IPS-NIHi7 (cell line): ENCODE measurements around the gene MYD88.

Experiments
- DNase-seq: peaks from one replicate; pipeline ENCODE4 v3.0.0; 2012; ENCODE audit warnings: mixed read lengths; ENCODE audit errors: extremely low spot score

Gene MYD88

DNA sequence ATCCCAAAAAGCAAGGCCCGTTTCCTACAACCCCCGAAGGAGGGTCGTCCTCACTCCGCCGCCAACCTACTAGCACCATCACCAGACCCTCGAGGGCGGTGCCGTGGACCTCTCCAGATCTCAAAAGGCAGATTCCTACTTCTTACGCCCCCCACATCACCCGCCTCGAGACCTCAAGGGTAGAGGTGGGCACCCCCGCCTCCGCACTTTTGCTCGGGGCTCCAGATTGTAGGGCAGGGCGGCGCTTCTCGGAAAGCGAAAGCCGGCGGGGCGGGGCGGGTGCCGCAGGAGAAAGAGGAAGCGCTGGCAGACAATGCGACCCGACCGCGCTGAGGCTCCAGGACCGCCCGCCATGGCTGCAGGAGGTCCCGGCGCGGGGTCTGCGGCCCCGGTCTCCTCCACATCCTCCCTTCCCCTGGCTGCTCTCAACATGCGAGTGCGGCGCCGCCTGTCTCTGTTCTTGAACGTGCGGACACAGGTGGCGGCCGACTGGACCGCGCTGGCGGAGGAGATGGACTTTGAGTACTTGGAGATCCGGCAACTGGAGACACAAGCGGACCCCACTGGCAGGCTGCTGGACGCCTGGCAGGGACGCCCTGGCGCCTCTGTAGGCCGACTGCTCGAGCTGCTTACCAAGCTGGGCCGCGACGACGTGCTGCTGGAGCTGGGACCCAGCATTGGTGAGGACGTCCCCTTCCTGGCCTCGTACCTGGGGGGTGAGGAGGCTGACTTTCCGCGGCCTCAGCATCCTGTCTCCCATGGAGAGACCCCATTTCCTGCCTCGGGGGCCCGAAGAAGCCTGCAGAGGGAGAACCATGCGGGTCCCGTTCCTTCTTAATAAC is at the start of gene MYD88:
MYD88 (plus strand) TSS at position 313 of the 842 bp plus-strand sequence; CDS start at position 353, 40 bp downstream.
- DNase-seq = peak; percentile 69

DNA sequence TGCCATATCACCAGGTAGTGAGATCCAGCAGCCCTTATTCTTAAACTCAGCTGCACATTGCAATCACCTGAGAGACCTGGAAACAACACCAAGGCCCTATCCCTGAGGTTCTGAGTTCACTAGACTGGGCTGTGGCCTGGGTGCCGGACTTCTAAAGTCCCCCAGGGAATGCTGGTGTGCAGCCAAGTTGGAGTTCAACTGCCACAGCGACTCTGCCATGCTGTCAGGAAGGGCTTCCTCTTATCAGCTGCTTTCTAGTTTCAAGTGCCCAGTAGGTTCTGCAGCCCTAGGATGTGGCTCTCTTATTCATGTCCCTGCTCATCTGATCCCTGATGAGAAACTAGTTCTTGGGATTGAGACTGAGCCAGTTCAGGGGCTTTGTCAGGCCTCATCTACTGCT is 49.3 kb upstream of the MYD88 start:
- DNase-seq = no peak

DNA sequence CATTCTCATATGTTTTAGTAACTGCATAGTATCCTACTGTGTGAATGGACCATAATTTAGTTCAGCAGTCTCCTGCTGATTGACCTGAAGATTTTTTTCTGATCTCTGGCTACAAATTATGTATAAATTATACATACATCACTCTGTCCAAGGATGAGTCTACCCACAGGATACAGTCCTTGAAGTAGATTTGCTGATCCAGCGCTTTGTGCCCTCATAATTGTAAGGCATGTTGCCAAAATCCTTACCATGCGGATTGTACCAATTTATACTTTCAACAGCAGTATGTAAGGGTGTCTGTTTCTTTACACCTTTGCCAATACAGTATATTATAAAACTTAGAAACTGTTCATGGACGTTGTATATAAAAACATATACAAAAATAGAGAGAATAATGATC is 48.0 kb upstream of the MYD88 start:
- no peak for DNase-seq

DNA sequence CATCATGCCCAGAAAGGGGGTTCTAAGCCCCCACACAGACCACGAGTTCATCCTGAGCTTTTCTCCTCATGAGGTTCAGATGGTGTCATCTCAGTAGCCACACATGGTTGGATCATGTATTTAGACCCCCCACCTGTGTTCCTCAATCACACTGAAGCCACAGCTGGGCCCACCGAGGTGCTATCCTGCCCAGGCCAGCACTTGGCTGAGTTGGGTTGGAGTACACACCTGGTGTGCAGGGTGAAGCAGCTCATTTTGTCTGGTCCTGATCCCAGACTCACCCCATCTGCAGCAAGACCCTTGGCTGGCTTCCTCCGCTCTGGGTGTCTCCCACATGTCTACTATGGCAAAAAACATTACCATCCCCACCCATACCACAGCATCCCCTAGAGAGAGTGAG is 43.5 kb upstream of the MYD88 start:
- no peak for DNase-seq

DNA sequence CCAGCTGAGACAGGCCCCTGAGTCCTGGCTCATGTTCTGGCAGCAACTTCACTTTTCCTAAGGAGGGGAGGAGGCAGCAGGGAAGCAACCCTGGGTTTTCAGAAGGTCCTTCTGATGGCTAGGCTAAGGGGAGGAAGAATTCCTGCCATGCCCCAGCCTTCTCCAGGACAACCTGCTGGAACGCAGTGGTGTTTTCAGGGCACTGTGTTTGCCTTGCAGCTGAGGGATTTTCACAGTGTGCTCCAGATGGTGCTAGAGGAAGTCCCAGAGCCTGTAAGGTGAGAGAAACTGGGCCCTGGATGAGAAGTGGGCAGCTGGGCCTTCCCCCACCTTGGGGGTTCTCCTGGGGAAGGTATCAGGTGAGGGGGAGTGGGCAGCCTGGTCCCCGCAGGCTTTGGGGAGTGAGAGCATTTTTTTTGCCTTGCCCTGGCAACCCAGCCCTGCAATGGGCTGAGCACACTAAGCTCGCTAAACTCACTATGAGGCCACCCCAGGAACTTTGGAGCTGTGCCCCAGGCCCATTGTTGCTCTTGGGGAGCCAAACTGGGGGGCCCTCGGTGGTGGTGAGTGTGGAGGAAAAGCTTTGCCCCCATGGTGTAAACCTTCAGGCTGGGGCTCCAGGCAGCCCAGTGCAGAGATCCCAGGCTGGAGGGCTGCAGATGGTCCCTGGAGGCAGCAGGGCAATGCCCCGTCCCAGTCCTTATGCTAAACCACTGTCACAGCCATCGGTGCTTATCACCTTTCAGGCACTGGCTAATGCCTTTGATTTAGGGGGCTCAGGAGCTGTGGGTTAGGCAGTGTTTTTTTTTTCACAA is 42.6 kb upstream of the MYD88 start:
- DNase-seq = no peak

DNA sequence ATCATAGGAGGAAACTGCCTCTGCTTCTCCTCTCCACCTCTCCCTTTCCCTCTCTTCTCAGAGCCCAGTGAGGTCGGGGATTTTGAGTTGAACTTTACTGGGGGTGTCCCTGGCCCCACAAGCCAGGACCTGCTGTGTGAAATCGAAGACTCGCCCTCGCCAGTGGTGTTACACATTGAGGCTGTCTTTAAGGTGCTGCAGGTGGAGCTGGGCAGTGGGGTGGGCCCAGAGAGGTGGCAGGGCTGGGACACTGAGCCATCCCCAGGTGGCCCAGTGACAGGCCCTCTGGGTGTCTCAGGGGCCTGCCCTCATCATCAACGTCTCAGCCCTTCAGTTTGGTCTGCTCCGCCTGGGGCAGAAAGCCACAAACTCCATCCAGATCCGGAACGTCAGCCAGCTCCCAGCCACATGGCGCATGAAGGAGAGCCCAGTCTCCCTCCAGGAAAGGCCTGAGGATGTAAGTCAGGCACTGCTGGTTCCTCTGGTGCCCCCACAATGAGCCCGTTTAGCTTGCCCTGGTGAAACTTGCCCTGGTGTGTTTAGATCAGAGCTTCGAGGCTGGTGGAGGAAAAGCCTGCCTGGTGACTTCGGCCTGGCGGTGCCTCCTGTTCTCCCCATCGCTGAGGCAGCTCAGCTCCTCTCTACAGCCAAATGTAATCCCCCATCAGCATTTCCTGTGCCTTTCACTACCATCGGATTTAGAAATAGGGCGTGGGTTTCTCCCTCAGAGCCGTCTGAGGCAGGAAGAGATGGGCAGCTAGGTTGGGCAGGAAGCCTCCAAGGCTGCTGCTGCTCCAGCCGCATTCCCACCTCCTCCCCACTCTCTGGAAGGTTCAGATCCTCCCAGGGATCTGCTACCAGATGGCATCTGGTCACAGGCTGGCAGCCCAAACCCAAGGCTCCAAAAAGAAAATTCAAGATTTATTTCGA is 40.8 kb upstream of the MYD88 start:
- no peak for DNase-seq

DNA sequence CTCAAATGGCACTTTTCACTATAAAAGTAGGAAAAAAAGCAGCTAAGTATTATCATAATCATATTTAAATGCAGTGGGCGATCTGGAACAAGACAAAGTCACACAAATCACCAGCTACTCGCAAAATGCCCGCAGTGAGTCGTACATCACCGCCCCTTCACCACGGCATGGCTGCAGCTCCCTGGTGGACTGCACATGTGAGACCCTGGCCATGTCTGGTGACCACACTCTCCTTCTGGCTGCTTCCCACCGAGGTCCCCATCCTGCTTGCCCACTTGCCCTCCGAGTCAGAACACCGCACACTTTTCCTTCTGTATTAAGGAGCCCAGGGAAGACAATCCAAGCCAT is 40.1 kb upstream of the MYD88 start:
- DNase-seq = no peak

DNA sequence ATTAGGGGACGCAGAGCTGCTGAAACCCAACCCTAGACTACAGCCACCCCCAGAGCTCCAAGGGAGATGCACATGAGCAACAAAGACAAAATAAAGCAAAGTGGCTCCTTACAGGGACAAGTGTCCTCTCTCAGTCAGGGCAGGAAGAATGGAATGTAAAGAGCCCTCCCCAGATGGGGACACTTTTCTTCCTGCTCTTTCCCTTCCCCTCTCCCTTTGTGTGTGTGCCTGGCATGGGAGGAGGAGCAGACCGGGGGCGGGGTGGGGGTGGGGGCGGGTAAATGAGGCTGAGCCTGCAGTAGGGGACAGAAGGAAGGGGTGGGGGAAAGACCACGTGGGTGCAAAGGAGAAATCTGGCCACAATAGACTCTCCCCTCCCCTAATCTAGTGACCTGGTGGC is 38.9 kb upstream of the MYD88 start:
- peak; percentile 74 for DNase-seq

DNA sequence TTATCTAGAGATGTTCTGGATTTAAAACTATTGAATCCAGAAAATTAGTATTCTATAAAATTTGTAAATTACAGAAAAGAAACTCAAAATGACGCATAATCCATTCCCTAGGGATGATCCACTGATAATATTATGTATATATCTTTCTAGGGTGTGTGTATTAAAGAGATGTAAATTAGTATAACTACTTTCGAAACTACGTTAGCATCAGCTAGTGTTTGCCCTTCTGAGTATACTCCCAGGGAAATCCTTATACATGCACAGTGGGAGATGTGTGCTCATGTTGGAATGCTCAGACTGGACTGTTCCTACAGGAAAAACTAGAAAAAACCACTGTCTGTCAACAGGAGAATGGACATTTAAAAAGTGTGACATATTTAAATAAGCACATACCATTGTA is 38.0 kb upstream of the MYD88 start:
- DNase-seq = no peak

DNA sequence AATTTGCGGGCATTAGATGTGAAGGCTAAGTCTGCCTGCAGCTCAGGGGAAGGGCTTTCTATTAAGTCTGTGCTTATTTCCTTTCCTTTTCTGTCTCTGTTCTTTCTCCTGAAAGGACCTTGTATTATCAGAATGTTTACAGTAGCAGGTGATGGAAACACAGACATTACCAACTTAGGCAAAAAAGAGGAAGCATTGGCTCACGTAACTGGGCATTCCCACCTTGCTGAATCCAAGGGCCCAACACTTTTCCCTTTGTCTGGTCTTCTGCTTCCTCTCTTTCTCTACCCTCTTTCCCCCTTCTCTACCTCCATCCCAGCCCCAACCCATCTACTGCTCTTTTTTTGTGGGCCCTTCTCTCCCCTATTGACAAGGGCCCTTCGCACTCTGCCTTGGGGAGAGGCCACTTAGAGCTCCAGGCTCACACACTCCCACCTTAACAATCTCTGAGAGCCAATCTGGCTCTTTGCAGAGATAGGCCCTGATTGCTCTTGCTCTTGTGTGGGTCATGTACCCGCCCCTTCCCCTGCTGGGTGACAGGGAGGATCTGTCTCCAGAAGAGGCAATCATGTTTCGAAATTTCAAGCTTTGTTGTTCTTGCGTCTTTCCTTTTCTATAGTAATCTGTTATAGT is 36.5 kb upstream of the MYD88 start:
- DNase-seq = peak; percentile 60

DNA sequence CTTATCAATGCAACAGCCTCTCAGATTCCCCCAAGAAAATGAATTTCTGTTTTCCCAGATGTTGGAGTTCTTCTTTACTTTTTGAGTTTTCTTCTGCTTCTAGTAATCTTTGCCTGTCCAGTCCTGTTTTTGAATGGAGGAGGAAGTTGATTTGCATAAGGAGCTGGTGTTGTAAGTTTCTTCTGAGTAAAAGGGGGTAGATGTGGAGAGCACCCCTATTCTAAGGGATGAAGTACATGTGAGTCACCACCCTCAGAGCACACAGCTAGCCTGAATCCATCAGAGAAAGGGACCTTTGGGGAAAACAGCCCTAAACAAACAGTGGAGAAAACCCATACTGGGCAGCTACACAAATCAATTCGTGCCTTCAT is 36.0 kb upstream of the MYD88 start:
- no peak for DNase-seq

DNA sequence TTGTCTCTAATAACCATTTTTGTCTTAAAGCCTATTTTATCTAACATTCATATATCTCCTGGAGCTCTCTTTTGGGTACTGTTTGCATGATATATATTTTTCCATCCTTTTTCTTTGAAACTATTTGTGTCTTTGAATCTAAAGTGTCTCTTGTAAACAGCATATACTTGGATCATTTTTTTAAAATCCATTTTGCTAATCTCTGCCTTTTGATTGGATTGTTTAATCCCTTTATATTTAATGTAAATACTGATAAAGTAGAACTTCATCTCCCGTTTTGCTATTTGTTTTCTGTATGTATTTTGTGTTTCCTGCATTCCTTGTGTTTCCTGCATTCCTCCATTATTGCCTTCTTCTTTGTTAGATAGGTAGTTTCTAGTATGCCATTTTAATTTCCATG is 32.9 kb upstream of the MYD88 start:
- no peak for DNase-seq

DNA sequence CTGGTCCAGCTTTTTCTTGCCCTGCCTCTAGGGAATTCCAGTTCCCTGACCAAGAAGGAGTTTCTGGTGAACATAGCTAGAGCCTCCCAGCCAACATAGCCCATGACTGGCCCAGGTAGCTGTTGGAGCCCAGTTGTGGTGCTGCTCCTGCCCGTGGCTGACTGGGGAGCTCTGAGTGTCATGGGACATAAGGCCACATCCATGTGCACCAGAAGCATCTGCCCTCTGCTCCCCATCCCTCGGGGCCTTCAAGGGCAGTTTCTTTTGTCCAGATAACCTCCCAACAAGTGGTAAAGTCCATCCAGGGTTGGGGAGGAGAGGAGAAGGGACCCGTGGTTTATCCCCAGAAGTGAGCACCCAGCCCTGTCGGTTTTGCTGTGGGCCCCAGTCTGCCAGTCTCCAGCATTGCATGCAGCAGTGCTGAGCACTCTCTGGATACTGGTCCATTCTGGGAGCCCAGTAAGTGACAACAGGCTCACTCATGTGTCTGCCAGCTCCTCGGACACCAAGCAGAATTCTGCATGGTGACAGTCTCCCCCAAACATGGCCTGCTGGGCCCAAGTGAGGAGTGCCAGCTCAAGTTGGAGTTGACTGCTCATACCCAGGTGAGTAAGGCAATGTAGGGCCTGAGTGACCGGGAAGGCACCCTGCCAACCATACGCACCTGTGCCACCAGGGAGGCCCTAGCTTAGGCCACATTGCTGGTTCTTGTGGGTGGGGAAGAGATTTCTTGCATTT is 30.4 kb upstream of the MYD88 start:
- no peak for DNase-seq

DNA sequence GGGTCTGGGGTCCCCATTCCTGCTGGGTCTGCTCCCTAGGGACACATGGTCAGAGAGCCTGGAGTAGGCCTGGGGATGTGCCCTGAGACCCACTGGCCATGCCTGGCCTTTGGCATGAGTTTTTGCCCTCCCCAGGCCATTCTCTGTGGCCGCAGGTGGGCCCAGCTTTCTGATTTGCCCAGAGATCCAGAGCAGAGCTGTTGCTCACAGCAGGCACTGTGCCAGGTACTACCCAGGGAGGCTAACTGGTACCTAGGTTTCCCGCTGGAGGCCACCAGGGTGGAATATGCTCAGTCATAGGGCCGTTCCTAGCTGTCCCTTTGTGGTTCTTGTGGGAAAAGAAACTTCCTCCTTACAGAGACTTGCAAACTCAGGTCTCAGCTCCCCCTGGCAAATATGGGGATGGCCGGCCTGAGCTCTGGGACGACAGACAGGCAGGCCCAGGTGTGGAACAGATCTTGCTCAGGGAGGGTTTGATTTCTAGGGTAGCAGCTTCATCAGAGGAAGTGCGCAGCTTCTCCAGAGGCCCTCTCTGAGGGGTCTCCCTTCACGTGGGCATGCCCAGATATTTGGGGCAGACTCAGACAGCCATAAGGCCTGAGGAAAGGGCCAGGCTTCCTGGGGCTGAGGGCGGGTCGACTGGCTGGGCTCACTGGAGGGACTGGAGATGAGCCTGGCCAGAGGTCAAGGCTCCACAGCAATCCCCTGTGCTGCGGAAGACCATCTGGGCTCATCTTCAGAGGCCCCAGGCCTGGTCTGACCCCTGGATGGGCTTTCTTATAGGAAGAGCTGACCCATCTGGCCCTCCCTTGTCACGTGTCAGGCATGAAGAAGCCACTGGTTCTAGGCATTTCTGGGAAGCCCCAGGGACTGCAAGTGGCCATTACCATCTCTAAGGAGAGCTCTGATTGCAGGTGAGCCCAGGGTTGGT is 29.5 kb upstream of the MYD88 start:
- DNase-seq = no peak

DNA sequence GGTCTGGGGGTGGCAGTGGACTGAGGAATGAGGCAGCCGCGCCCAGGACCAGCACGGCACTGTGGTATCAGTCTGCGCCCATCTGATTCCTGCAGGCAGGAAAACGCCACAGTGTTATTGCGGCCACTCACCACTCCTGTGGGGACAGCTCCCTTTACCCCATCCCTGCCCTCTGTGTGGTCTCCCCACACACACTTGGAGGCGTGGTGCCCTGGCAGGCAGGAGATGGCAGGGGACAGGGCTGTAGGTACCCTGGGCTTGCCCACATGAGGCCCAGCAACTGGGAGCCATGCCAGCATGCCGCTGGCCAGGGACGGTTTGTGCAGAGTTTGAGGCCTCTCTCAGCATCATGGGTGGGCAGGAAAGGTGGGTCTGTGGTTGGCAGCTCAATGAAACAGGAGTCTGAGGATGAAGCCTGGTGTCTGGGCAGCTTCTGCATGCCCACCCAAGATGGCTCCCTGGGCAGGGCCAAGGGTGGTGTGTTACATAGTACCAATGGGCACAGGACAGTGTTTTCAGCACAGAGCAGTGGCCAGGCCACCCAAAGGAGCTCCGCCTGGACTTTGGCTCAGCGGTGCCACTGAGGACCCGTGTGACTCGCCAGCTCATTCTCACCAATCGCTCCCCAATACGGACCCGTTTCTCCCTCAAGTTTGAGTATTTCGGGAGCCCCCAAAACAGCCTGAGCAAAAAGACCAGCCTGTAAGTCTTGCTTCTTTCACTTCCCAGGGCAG is 28.7 kb upstream of the MYD88 start:
- no peak for DNase-seq

DNA sequence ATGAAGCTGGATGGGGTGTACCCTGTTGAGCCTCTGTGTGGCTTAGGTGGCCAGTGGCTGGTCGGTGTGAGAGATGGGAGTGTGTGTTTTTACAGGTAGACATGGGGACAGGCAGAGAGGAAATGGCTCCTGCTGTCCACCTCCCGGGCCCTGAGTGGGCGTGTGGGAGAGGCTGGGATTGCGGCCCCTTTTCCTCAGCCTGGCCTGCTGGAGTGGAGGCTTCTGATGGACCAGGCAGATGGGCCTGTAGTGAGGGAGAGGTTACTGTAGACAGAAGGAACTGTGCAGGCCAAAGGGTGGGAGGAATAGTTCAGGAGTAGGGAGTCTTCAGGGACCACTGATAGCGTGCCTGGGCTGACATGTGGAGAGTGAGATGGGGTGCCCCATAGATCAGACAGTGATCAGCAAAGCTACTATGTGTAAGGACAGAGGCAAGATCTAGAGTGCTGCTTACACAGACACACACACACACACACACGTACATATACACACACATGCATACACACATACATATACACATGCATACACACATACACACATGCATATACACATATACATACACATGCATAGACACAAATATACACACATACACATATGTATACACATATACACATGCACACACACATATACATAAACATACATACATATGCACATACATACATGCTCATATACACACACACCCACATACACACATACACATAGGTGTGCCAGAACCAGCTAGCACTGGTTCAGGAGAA is 28.0 kb upstream of the MYD88 start:
- no peak for DNase-seq

DNA sequence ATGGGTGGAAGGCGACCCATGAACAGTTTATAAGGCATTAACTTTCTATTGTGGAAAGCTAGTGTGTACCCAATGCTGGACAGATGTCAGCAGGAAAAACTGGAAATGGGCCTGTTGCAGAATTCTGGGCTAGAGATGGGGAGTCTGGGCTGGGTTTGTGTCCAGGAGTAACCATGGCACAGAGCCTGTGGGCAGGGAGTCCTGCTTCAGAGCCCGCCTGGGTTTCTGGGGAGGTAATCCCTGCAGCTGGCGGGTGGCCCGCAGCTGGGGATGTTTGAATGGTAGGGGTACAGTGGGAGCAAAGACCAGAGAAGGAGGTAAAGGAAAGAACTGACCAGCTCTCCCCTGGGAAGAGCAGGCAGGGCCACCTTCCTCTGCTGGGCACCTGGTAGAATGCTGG is 27.3 kb upstream of the MYD88 start:
- DNase-seq = no peak

DNA sequence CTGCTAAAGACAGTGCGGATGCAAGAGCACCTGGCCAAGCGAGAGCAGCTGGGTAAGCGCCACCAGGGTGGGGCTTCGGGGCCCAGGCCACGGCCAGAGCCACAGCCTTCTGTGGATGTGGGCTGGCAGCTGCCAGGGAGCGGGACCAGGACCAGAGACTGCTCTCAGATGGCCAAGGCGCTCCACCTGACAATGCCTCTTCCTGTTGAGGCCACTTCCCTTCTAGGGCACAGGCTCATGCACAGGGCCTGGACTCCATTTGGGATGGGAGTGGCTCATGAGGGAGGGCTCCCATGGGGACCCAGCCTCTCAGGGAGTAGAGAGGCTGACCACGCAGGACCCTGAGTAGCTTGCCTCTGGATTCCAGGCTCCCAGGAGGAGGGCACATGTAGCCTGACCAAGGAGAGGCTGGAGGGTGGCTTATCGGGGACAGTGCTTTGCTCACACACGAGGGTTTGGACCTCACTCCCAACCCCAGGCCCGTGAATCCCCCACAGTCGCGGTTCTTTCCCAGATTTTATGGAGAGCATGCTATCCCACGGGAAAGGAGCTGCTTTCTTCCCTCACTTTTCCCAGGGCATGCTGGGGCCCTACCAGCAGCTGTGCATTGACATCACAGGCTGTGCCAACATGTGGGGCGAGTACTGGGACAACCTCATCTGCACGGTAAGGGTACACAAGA is 26.6 kb upstream of the MYD88 start:
- DNase-seq = no peak
